NCI-H446 (cell line): ENCODE results near the gene ZFP64.

Source experiments
- DNase-seq, 2 experiments: peaks; one replicate each; lab custom pipeline; 2025; lab: John Stamatoyannopoulos, UW

ZFP64 gene

DNA sequence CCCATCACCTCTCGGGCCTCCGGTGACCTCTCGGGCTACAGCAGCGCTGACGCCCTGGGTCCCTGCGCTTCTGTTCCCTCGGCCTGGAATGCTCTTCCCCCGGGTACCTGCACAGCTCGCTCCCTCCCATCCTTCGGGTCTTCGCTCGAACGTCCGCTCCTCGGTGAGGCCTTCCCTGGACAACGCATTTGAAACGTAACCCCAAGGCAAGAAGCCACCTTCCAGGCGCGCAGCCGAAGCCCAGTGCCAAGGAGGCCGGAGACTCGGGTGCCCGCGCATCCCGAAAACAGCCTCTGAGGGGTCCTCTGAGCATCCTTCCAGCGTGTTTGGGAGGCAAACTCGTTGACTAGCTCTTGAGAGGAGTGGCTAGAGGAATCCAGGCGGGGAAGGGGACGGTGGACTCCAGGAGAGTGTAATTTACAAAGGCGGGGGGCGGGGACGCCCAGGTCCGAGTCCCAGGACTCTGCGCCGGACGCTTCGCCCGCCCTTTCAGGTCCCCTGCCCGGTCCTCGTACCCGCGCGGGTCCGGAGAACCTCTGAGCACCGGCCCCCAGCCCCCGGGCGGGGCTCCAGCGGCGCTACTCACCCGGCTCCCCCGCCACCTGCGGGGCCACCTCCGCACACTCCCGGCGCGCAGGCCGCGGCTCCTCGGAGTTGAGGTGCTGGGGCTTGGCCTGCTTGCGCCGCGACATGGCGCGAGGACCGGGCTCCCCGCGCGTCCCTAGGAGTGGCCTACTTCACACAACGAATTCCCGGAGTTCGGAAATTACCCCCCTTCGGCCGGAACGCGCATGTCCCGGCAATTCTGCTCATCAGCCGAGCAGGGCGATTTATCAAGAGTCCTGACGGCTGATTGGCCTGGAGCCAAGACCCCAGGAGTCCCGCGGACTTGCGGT lies 86.8 kb downstream of the ZFP64 start:
- DNase-seq: no peak

DNA sequence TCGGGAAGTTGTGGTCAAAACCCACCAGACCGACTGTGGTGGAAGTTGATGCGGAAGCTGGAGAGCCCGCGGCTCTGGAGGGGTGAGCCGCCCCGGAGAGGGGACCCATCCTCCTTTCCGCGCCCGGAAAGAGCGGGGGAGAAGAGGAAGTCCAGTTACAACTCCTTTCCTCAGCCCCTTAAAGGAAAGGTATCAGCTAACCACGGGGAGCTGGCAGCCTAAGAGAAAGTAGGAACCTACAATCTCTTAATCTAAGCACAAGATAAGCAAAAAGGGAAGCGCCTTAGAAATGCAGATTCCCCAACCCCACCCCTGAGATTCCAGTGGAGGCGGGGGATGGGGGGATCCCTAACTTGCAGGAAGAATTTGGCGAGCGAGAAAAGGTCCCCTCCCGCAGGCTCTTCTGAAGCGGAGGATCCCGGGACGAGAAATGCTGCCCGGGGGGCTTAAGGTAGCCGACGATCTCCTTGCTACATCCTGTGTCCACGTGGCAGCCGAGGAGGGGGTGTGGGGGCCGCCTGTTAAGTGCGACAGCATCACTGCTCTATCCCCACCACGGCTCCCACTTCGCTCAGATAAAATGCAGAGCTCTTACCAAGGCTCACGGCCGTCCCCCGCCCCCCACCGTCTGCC lies 87.5 kb downstream of the ZFP64 start:
- no peak for DNase-seq

DNA sequence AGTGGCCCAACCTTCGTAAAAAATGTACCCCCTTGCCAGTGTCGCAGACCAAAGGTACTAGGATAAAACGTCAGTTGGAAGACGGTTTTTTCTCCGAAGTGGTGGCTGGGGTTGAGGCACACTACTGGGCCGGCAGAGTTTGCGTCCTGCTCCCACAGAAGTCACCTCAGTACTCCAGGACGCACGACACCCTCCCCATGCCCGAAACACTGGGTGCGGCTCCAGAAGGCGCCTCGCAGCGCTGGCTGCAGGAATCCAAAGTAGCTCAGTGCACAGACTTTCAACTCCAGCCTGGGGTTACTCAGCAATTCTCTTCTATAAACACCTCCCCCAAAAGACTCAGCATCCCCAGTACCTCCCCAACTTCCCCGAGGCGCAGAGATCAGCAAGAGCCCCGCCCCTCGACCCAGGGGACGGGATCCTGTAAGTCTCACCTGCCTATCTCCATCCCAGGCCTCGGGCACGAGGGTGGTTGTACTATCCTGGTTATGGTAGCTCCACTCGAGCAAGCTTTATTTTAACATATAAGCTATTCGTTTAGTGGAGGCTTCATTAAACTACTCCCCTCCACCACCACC lies 88.2 kb downstream of the ZFP64 start:
- DNase-seq: no peak

DNA sequence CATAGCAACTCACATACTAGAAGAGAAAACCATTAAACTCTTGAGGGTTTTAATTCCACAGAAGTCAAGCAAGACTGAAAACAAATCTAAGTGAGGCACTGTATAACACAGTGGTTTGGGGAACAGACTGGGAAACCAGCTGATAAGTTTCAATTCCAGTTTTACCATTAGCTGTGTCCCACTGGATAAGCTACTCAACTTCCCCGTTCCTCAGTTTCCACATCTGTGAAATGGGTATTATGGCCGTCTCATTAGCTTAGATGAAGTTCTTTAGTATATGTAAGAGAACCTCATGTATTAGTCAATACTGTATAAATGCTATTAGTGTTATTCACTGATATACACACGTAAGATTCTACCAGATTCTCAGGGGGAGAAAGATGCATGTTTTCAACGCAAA lies 89.0 kb downstream of the ZFP64 start:
- no peak for DNase-seq

DNA sequence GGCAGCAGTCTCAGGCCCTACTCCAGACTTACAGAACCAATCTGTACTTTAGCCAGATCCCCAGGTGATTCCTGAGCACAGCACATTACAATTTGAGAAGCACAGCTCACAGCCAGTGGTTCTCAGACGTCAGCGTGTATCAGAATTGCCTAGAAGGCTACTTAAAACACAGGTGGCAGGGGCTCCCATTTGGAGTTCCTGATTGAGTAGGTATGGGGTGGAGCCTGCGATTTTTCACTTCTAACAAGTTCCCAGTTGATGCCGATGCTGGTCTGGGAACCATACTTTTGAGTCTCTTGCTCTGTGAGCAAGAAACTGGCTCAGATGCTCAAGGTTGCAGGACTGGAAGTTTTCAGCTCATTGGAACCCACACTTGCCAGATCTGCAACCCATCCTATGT lies 89.5 kb downstream of the ZFP64 start:
- DNase-seq: no peak
